ENCODE measurements around the gene POMP. TPM values are rescaled to one million over a fixed set of nuclear protein-coding genes. Genes with fewer than 3 reads are reported as not detected.

Gene POMP
- polyA plus RNA-seq, 3 donors = 31.3 to 153 (median 145) TPM

DNA sequence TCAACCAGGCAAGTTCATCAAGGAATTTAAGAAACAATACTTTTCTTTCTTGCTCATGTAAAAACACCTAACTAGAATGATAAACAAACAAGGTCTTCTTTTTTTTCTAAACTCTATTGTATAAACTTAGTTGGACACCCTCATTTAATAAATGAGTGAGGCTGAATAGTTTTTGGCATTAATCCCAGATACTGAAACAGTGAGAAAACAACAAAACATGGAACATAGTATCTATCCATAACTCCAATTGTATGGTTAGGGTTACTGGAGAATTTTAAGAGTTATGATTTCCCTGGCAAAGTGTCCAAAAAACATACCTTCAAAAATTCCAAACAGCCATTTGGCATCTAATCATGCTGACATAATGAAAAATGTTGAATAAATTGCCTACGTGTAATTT is 5.8 kb upstream of the POMP start:
- TF ChIP-seq, protein P1, sequence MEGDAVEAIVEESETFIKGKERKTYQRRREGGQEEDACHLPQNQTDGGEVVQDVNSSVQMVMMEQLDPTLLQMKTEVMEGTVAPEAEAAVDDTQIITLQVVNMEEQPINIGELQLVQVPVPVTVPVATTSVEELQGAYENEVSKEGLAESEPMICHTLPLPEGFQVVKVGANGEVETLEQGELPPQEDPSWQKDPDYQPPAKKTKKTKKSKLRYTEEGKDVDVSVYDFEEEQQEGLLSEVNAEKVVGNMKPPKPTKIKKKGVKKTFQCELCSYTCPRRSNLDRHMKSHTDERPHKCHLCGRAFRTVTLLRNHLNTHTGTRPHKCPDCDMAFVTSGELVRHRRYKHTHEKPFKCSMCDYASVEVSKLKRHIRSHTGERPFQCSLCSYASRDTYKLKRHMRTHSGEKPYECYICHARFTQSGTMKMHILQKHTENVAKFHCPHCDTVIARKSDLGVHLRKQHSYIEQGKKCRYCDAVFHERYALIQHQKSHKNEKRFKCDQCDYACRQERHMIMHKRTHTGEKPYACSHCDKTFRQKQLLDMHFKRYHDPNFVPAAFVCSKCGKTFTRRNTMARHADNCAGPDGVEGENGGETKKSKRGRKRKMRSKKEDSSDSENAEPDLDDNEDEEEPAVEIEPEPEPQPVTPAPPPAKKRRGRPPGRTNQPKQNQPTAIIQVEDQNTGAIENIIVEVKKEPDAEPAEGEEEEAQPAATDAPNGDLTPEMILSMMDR (IDR thresholded peaks at IDR 0.05) = no peak
- Histone ChIP-seq H3K4me3 (replicated peaks in 1 of 3; ENCODE audit: low read depth in 2 of 3, low read length in 3 of 3) (no peak overlapping the region), H4K20me1 (ENCODE audit: insufficient read depth, low read length) (no peaks in the 10 kb centered on the region), H3K79me2 (ENCODE audit: insufficient read depth, low read length) (peaks cover 20% of the 10 kb centered on the region), H3K4me2 (replicated peaks; ENCODE audit: extremely low read depth, low read length, poor library complexity, severe bottlenecking) (no peak overlapping the region), H3K27me3 (ENCODE audit: control insufficient read depth in 2 of 2, insufficient read depth in 2 of 2, low read length in 2 of 2) (no peaks in the 10 kb centered on the region), H3K36me3 (replicated peaks in 1 of 2; ENCODE audit: control insufficient read depth in 1 of 2, insufficient read depth in 2 of 2, low read length in 2 of 2) (no peaks in the 10 kb centered on the region), H3K9ac (ENCODE audit: insufficient read depth, low read length, poor library complexity, severe bottlenecking) (no peak overlapping the region), H2AFZ (ENCODE audit: insufficient read depth, low read depth, low read length, poor library complexity, severe bottlenecking) (no peak overlapping the region), H3K4me1 (ENCODE audit: control insufficient read depth in 1 of 2, insufficient read depth in 2 of 2, low read length in 2 of 2) (peaks cover 21 to 22% of the 10 kb centered on the region in 2 donors), H3K9me3 (replicated peaks in 1 of 2; ENCODE audit: control insufficient read depth in 1 of 2, insufficient read depth in 1 of 2, low read length in 2 of 2) (no peaks in the 10 kb centered on the region), H3K27ac (ENCODE audit: low read depth in 1 of 2, low read length in 2 of 2) (no peak overlapping the region)
- H3K4me1 Mint-ChIP-seq = peaks cover 28% of the 10 kb centered on the region
- no peak for DNase-seq
- H3K27me3 Mint-ChIP-seq (ENCODE audit: low read depth in 3 of 3) = no peaks in the 10 kb centered on the region
- H3K4me3 Mint-ChIP-seq = no peak overlapping the region
- H3K9me3 Mint-ChIP-seq = no peaks in the 10 kb centered on the region
- intact Hi-C loops (cut with micrococcal nuclease) = loop anchor here in 1 of 2 donors (10.0 kb wide), 1 partner anchor 62 kb away; the partner anchor contains the start of gene SLC46A3
- WGBS (ENCODE audit: insufficient coverage) = no CpG with 5 or more reads among the region's 1 CpG
- H3K27ac Mint-ChIP-seq = no peak overlapping the region
- H3K36me3 Mint-ChIP-seq = peaks cover 8 to 15% of the 10 kb centered on the region in 2 donors

DNA sequence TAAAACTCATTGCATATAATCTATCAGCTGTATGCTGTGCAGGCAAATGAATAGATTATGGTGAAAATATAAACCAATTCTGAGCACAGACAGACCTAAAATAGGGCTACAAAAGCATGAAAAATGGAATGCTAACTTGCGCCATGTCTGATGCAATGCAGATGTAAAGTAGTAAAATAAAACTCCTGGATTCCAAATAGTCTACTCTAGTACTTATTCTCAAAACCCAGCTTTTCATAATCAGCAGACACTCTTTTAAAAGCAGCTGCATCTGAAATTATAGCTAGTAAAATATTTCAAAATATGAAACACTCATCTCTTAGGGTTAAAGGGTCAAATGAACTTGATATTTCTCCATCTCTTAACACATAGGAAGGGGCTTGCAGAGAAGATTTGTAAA is 4.7 kb upstream of the POMP start:
- no peaks in the 10 kb centered on the region for H3K27me3 Mint-ChIP-seq (ENCODE audit: low read depth in 3 of 3)
- H3K4me1 Mint-ChIP-seq = peaks cover 32% of the 10 kb centered on the region
- Histone ChIP-seq H4K20me1 (ENCODE audit: insufficient read depth, low read length) (no peaks in the 10 kb centered on the region), H3K4me1 (ENCODE audit: control insufficient read depth in 1 of 2, insufficient read depth in 2 of 2, low read length in 2 of 2) (peaks cover 26 to 30% of the 10 kb centered on the region in 2 donors), H3K4me3 (replicated peaks in 1 of 3; ENCODE audit: low read depth in 2 of 3, low read length in 3 of 3) (no peak overlapping the region), H3K27ac (ENCODE audit: low read depth in 1 of 2, low read length in 2 of 2) (no peak overlapping the region), H3K27me3 (ENCODE audit: control insufficient read depth in 2 of 2, insufficient read depth in 2 of 2, low read length in 2 of 2) (no peaks in the 10 kb centered on the region), H3K79me2 (ENCODE audit: insufficient read depth, low read length) (peaks cover 32% of the 10 kb centered on the region), H3K9me3 (replicated peaks in 1 of 2; ENCODE audit: control insufficient read depth in 1 of 2, insufficient read depth in 1 of 2, low read length in 2 of 2) (no peaks in the 10 kb centered on the region), H3K4me2 (replicated peaks; ENCODE audit: extremely low read depth, low read length, poor library complexity, severe bottlenecking) (no peak overlapping the region), H3K9ac (ENCODE audit: insufficient read depth, low read length, poor library complexity, severe bottlenecking) (no peak overlapping the region), H2AFZ (ENCODE audit: insufficient read depth, low read depth, low read length, poor library complexity, severe bottlenecking) (no peak overlapping the region), H3K36me3 (replicated peaks in 1 of 2; ENCODE audit: control insufficient read depth in 1 of 2, insufficient read depth in 2 of 2, low read length in 2 of 2) (no peaks in the 10 kb centered on the region)
- no peak overlapping the region for H3K4me3 Mint-ChIP-seq
- DNase-seq = no peak
- H3K27ac Mint-ChIP-seq = no peak overlapping the region
- peaks cover 8 to 15% of the 10 kb centered on the region in 2 donors for H3K36me3 Mint-ChIP-seq
- intact Hi-C loops (cut with micrococcal nuclease) = loop anchor here in 1 of 2 donors (10.0 kb wide), 1 partner anchor 61 kb away; the partner anchor contains the start of gene SLC46A3
- TF ChIP-seq, protein P1 (IDR thresholded peaks at IDR 0.05) = no peak
- no CpG with 5 or more reads among the region's 1 CpG for WGBS (ENCODE audit: insufficient coverage)
- H3K9me3 Mint-ChIP-seq = no peaks in the 10 kb centered on the region
